ENCODE results near the gene EIF2B1.

DNA sequence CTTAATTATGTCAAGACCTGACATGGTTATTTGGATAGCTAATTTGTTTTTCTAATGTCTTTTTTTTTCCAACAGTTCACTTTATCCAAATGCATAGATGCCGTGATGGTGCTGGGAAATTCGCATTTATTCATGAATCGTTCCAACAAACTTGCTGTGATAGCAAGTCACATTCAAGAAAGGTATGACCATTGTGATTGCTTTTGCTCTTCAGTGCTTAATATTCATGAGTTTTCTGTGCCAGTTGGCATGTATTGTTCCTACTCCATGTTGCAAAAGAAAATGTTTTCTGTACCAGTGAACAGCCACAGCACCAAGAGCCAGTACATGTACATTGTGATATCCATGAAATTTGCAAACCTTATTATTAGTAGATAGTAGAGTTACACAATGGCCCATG is 11.9 kb upstream of the EIF2B1 start:
- no peak for TF ChIP-seq JUN (IDR thresholded peaks at IDR 0.05; ENCODE audit: borderline replicate concordance, low read depth, low read length)
- TF ChIP-seq JUN (CRISPR knock-in tag; IDR thresholded peaks at IDR 0.05; ENCODE audit: borderline replicate concordance): no peak
- no peak for TF ChIP-seq POLR2A (conservative IDR thresholded peaks at IDR 0.05)
- TF ChIP-seq CBX8 (IDR thresholded peaks at IDR 0.05; ENCODE audit: borderline replicate concordance, extremely low read depth, low read depth, low read length, poor library complexity, severe bottlenecking): no peak
